ENCODE data around the gene ARHGAP22. TPM values are rescaled to one million over a fixed set of nuclear protein-coding genes. Genes with fewer than 3 reads are reported as not detected.

Gene ARHGAP22
- total RNA-seq, 1 donor from 2014 or later = 1.2 TPM

GRCh38 chr10:48626447-48626846 is 21.6 kb upstream of the ARHGAP22 start:
- Mint-ChIP-seq H3K27me3 (ENCODE audit: insufficient read depth) (peaks cover 6% of the 10 kb centered on the region), H3K9me3 (no peaks in the 10 kb centered on the region), H3K4me1 (ENCODE audit: low read depth) (no peaks in the 10 kb centered on the region), H3K36me3 (ENCODE audit: low read depth) (no peaks in the 10 kb centered on the region), H3K4me3 (no peak overlapping the region), H3K27ac (no peak overlapping the region)
- intact Hi-C loops (cut with micrococcal nuclease) = no loop called here
- no peak for DNase-seq (ENCODE audit: low spot score)

DNA sequence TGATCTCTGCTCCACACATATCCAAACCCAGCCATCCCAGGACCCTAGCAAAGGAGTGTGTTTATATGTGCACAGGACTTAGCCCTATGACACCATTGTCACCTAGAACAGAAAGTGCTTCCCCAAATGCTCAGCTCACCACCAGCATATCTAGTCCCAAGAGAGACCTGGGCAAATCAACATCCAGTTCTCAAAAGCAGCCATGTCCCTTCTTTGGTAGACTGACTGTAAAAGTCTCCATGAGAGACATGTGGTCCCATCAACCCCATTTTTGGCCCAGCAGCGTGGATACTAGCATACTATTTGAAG is 20.9 kb upstream of the ARHGAP22 start:
- H3K27ac Mint-ChIP-seq = no peak overlapping the region
- no peaks in the 10 kb centered on the region for H3K9me3 Mint-ChIP-seq
- H3K4me1 Mint-ChIP-seq (ENCODE audit: low read depth) = no peaks in the 10 kb centered on the region
- intact Hi-C loops (cut with micrococcal nuclease) = no loop called here
- peaks cover 7% of the 10 kb centered on the region for H3K27me3 Mint-ChIP-seq (ENCODE audit: insufficient read depth)
- no peak overlapping the region for H3K4me3 Mint-ChIP-seq
- DNase-seq (ENCODE audit: low spot score) = no peak
- no peaks in the 10 kb centered on the region for H3K36me3 Mint-ChIP-seq (ENCODE audit: low read depth)

- H3K27me3 Mint-ChIP-seq (ENCODE audit: insufficient read depth) = peaks cover 22% of the 10 kb centered on the region
- intact Hi-C loops (cut with micrococcal nuclease) = no loop called here
- H3K36me3 Mint-ChIP-seq (ENCODE audit: low read depth) = no peaks in the 10 kb centered on the region
- H3K27ac Mint-ChIP-seq = no peak overlapping the region
- H3K4me1 Mint-ChIP-seq (ENCODE audit: low read depth) = no peaks in the 10 kb centered on the region
- no peaks in the 10 kb centered on the region for H3K9me3 Mint-ChIP-seq
- DNase-seq (ENCODE audit: low spot score) = no peak
- H3K4me3 Mint-ChIP-seq = no peak overlapping the region
These were observed 18.8 kb upstream of the ARHGAP22 start for GRCh38 chr10:48623607-48624132.

GRCh38 chr10:48623009-48623408 is 18.1 kb upstream of the ARHGAP22 start:
- no peaks in the 10 kb centered on the region for H3K36me3 Mint-ChIP-seq (ENCODE audit: low read depth)
- intact Hi-C loops (cut with micrococcal nuclease) = no loop called here
- no peak overlapping the region for H3K4me3 Mint-ChIP-seq
- H3K27ac Mint-ChIP-seq = no peak overlapping the region
- H3K27me3 Mint-ChIP-seq (ENCODE audit: insufficient read depth) = peaks cover 27% of the 10 kb centered on the region
- H3K9me3 Mint-ChIP-seq = no peaks in the 10 kb centered on the region
- no peaks in the 10 kb centered on the region for H3K4me1 Mint-ChIP-seq (ENCODE audit: low read depth)
- no peak for DNase-seq (ENCODE audit: low spot score)

- no peaks in the 10 kb centered on the region for H3K4me1 Mint-ChIP-seq (ENCODE audit: low read depth)
- no peak overlapping the region for H3K27ac Mint-ChIP-seq
- no peaks in the 10 kb centered on the region for H3K9me3 Mint-ChIP-seq
- DNase-seq (ENCODE audit: low spot score) = no peak
- H3K36me3 Mint-ChIP-seq (ENCODE audit: low read depth) = no peaks in the 10 kb centered on the region
- peaks cover 32% of the 10 kb centered on the region for H3K27me3 Mint-ChIP-seq (ENCODE audit: insufficient read depth)
- intact Hi-C loops (cut with micrococcal nuclease) = no loop called here
- no peak overlapping the region for H3K4me3 Mint-ChIP-seq
These were observed 15.8 kb upstream of the ARHGAP22 start for GRCh38 chr10:48620719-48621118.

DNA sequence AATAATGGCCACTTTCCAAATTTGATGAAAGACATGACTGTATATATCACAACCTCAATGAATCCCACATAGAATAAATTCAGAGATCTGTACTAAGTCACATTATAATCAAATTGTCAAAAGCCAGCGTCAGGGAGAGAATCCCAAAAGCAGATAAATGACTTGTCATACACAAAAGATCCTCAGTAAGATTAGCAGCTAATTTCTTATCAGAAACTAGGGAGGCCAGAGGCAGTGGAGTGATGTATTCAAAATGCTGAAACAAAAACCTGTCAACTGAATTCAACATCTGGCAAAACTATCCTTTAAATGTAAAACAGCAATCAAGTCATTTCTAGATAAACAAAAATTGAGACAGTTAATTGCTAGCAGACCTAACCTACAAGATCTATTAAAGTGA is 11.6 kb upstream of the ARHGAP22 start:
- Mint-ChIP-seq H3K4me1 (ENCODE audit: low read depth) (no peaks in the 10 kb centered on the region), H3K36me3 (ENCODE audit: low read depth) (no peaks in the 10 kb centered on the region), H3K9me3 (no peaks in the 10 kb centered on the region), H3K27ac (no peak overlapping the region), H3K4me3 (no peak overlapping the region), H3K27me3 (ENCODE audit: insufficient read depth) (peaks cover 38% of the 10 kb centered on the region)
- DNase-seq (ENCODE audit: low spot score) = no peak
- intact Hi-C loops (cut with micrococcal nuclease) = no loop called here

- H3K4me3 Mint-ChIP-seq = no peak overlapping the region
- no peak overlapping the region for H3K27ac Mint-ChIP-seq
- no peaks in the 10 kb centered on the region for H3K36me3 Mint-ChIP-seq (ENCODE audit: low read depth)
- intact Hi-C loops (cut with micrococcal nuclease) = no loop called here
- peaks cover 31% of the 10 kb centered on the region for H3K27me3 Mint-ChIP-seq (ENCODE audit: insufficient read depth)
- no peaks in the 10 kb centered on the region for H3K4me1 Mint-ChIP-seq (ENCODE audit: low read depth)
- no peak for DNase-seq (ENCODE audit: low spot score)
- H3K9me3 Mint-ChIP-seq = no peaks in the 10 kb centered on the region
These were observed 9.9 kb upstream of the ARHGAP22 start for GRCh38 chr10:48614481-48615390.

DNA sequence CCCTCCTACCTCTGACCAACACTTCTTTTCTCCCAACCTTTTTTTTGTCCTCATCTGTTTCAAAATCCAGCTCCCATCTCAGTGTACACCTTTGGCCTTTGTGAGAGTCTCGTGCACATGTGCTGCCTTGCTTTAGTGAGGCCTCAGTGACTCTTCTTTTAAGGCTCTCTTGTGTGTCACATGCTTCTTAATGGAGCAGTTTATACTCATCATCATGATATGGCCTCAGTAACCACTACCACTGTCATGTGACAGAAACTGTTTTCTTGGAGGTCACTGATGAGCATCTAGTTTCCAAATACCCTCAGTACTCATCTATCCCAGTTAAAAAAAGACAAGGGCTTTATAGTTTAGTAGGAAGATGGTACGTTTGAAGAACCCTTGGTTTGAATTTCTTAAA is 8.1 kb upstream of the ARHGAP22 start:
- no peaks in the 10 kb centered on the region for H3K36me3 Mint-ChIP-seq (ENCODE audit: low read depth)
- H3K4me3 Mint-ChIP-seq = no peak overlapping the region
- no peak for DNase-seq (ENCODE audit: low spot score)
- no peaks in the 10 kb centered on the region for H3K4me1 Mint-ChIP-seq (ENCODE audit: low read depth)
- intact Hi-C loops (cut with micrococcal nuclease) = no loop called here
- no peaks in the 10 kb centered on the region for H3K9me3 Mint-ChIP-seq
- H3K27me3 Mint-ChIP-seq (ENCODE audit: insufficient read depth) = peaks cover 16% of the 10 kb centered on the region
- no peak overlapping the region for H3K27ac Mint-ChIP-seq

GRCh38 chr10:48612236-48612943 is 7.5 kb upstream of the ARHGAP22 start:
- H3K4me3 Mint-ChIP-seq = no peak overlapping the region
- no peak for DNase-seq (ENCODE audit: low spot score)
- H3K4me1 Mint-ChIP-seq (ENCODE audit: low read depth) = no peaks in the 10 kb centered on the region
- H3K27ac Mint-ChIP-seq = no peak overlapping the region
- H3K27me3 Mint-ChIP-seq (ENCODE audit: insufficient read depth) = peaks cover 16% of the 10 kb centered on the region
- H3K9me3 Mint-ChIP-seq = no peaks in the 10 kb centered on the region
- H3K36me3 Mint-ChIP-seq (ENCODE audit: low read depth) = no peaks in the 10 kb centered on the region
- intact Hi-C loops (cut with micrococcal nuclease) = no loop called here

- no peaks in the 10 kb centered on the region for H3K36me3 Mint-ChIP-seq (ENCODE audit: low read depth)
- H3K4me1 Mint-ChIP-seq (ENCODE audit: low read depth) = no peaks in the 10 kb centered on the region
- no peak for DNase-seq (ENCODE audit: low spot score)
- intact Hi-C loops (cut with micrococcal nuclease) = no loop called here
- H3K9me3 Mint-ChIP-seq = no peaks in the 10 kb centered on the region
- peaks cover 17% of the 10 kb centered on the region for H3K27me3 Mint-ChIP-seq (ENCODE audit: insufficient read depth)
- no peak overlapping the region for H3K4me3 Mint-ChIP-seq
- no peak overlapping the region for H3K27ac Mint-ChIP-seq
These were observed 6.3 kb upstream of the ARHGAP22 start for GRCh38 chr10:48611133-48611532.

DNA sequence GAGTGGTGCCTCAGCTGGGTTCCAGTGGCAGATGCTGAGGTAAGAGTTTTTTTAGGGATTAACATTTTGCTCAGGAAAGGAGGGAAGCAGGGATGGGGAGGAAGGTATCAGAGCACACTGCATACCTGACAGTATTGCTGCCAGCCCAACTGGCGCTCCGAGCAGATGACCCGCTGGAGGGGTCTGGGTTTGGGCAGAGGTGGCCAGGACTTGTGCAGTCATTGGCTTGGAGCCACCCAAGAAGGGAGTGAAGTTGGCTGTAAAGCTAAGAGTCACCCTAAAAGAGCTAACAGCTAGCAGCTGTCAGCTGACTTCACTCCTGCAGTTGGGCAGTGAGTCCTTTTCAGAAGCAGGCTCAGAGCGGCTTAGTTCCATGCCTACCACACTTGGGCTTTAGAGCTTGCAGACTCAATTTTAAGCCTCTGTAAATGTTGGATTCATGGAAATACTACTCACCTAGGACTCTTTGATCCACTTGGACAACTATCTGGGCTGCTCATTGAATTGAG is 5.8 kb upstream of the ARHGAP22 start:
- no peak overlapping the region for H3K4me3 Mint-ChIP-seq
- no peak overlapping the region for H3K27ac Mint-ChIP-seq
- no peak for DNase-seq (ENCODE audit: low spot score)
- intact Hi-C loops (cut with micrococcal nuclease) = no loop called here
- H3K27me3 Mint-ChIP-seq (ENCODE audit: insufficient read depth) = peaks cover 20% of the 10 kb centered on the region
- no peaks in the 10 kb centered on the region for H3K9me3 Mint-ChIP-seq
- no peaks in the 10 kb centered on the region for H3K4me1 Mint-ChIP-seq (ENCODE audit: low read depth)
- no peaks in the 10 kb centered on the region for H3K36me3 Mint-ChIP-seq (ENCODE audit: low read depth)

DNA sequence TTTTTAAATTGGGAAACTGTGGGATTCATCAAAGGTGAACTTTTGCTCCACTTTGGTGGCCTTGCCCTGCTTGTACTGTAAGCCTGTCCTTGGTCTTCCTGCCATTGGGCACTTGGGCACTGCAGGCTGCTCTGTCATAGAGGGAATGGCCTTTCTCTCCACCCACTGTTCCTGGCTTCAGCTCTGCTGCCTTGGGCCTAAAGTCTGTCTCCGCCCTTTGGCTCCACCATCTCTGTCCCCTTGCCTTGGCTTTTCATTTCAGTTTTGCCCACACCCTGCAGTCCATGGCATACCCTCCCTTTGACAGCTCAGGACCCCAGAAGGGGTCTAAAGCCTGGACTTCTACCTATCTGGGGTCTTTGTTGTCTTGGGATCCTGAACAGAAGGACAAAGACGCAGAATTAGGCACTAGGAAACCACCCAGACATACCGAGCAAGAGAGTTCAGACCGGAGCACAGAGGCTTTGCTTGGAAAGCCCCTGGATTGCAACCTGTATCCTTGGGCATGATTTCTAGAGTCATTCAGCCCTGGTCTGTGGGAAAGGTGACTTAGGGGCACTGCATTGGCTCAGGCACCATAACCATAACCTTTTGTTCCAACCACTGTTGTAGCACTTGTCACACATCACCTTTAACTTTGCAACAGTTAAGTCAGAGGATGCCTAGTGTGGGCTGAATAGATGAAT is 5.2 kb upstream of the ARHGAP22 start:
- Mint-ChIP-seq H3K36me3 (ENCODE audit: low read depth) (no peaks in the 10 kb centered on the region), H3K9me3 (no peaks in the 10 kb centered on the region), H3K4me3 (no peak overlapping the region), H3K4me1 (ENCODE audit: low read depth) (no peaks in the 10 kb centered on the region), H3K27me3 (ENCODE audit: insufficient read depth) (peaks cover 26% of the 10 kb centered on the region), H3K27ac (no peak overlapping the region)
- DNase-seq (ENCODE audit: low spot score) = no peak
- intact Hi-C loops (cut with micrococcal nuclease) = loop anchor here (2.0 kb wide), 1 partner anchor 245 kb away; no protein-coding TSS in a partner anchor
